HepG2 (cell line): ENCODE results near the gene SRPRB. TPM values are rescaled to one million over a fixed set of nuclear protein-coding genes. Genes with fewer than 3 reads are reported as not detected.

Experiments
- ATAC-seq: fragments of 200-7000 bp; cut with Tn5 transposase; 3 replicates; pipeline ENCODE4 v1.9.1; 2020; ENCODE audit warnings: mild to moderate bottlenecking, moderate library complexity
- BruUV-seq: library from RNA; stranded (reverse); fragments of 400-500 nt; replicated peaks from 2 replicates; lab custom pipeline; 2021; lab: Mats Ljungman, UMichigan
- CTCF ChIA-PET: fragments of 300-600 bp; formaldehyde crosslinking; extraction: SDS; loops from one replicate; lab custom pipeline; 2021; ENCODE audit warnings: low total read pairs, inconsistent platforms, low intra/inter-chr PET ratio; lab: Yijun Ruan, JAX
- POLR2A ChIA-PET: fragments of 350-600 bp; sonication (Branson Sonifier 250); formaldehyde crosslinking; loops from one replicate; lab custom pipeline; 2020; ENCODE audit warnings: antibody characterized with exemption, inconsistent platforms; lab: Yijun Ruan, JAX
- DNase-seq: peaks from one replicate; pipeline ENCODE4 v3.0.0-alpha.2; 2015; ENCODE audit warnings: low spot score
- FAIRE-seq: peaks from 3 replicates; lab custom pipeline; 2011; peaks lifted over from hg19 to GRCh38; lab: Jason Lieb, UNC
- H2AFZ ChIP-seq: one replicate; pipeline ENCODE4 v1.6.1; 2011; ENCODE audit warnings: low read length, inconsistent platforms
- H3K27ac ChIP-seq: fragments of 300-600 bp; 3 replicates; pipeline ENCODE4 v1.8.0; 2011; ENCODE audit warnings: mixed run types, mild to moderate bottlenecking, mixed read lengths, low read length, inconsistent platforms; ENCODE audit not compliant: insufficient read depth; ENCODE audit errors: extremely low read length
- H3K27me3 ChIP-seq, 2 experiments: fragments of 200-600 bp in 1 of 2; 2 replicates in 1 of 2; 3 replicates in 1 of 2; pipeline versions ENCODE4 v1.6.0 to v1.8.0; 2011; ENCODE audit warnings: low read length in 2 of 2, mild to moderate bottlenecking in 2 of 2, moderate library complexity in 2 of 2, inconsistent platforms in 1 of 2; ENCODE audit not compliant: insufficient read depth in 2 of 2, control insufficient read depth in 1 of 2
- H3K36me3 ChIP-seq, 2 experiments: fragments of 200-600 bp in 1 of 2; replicated peaks in 1 of 2; 2 replicates in 1 of 2; 3 replicates in 1 of 2; pipeline versions ENCODE4 v1.5.1 to v1.8.0; 2011; ENCODE audit warnings: low read length in 2 of 2, inconsistent platforms in 1 of 2; ENCODE audit not compliant: insufficient read depth in 2 of 2, control insufficient read depth in 1 of 2
- H3K4me1 ChIP-seq: 2 replicates; pipeline ENCODE4 v1.5.1; 2012; ENCODE audit warnings: low read length, inconsistent platforms; ENCODE audit not compliant: insufficient read depth
- H3K4me2 ChIP-seq: 2 replicates; pipeline ENCODE4 v1.6.0; 2011; ENCODE audit warnings: low read depth, low read length, inconsistent platforms
- H3K4me3 ChIP-seq, 3 experiments: fragments of 200-600 bp in 1 of 3; sonication (generic), shearing (Covaris generic) in 1 of 3; replicated peaks in 1 of 3; 2 replicates each; pipeline ENCODE4 v1.5.1; 2011 to 2016; ENCODE audit warnings: low read length in 3 of 3, inconsistent platforms in 2 of 3, low read depth in 2 of 3, mild to moderate bottlenecking in 2 of 3, control low read depth in 1 of 3, mixed read lengths in 1 of 3; ENCODE audit not compliant: insufficient read depth in 1 of 3
- H3K79me2 ChIP-seq: one replicate; pipeline ENCODE4 v1.6.1; 2011; ENCODE audit warnings: low read length, inconsistent platforms; ENCODE audit not compliant: insufficient read depth
- H3K9ac ChIP-seq: 2 replicates; pipeline ENCODE4 v1.6.0; 2011; ENCODE audit warnings: mild to moderate bottlenecking, low read depth, low read length, inconsistent platforms; ENCODE audit not compliant: insufficient read depth
- H3K9me3 ChIP-seq: 2 replicates; pipeline ENCODE4 v1.5.1; 2012; ENCODE audit warnings: mild to moderate bottlenecking, low read length
- H4K20me1 ChIP-seq: 2 replicates; pipeline ENCODE4 v1.6.0; 2011; ENCODE audit warnings: inconsistent platforms, mild to moderate bottlenecking, low read length, moderate library complexity; ENCODE audit not compliant: insufficient read depth
- BCL6 ChIP-seq: IDR thresholded peaks from 2 replicates; pipeline ENCODE4 v1.6.1; 2016; ENCODE audit warnings: missing genetic modification reagents, missing compliant biosample characterization
- HNRNPUL1 ChIP-seq: fragments of 200-400 bp; formaldehyde crosslinking; IDR thresholded peaks from 2 replicates; pipeline ENCODE4 v1.6.1; 2017; ENCODE audit warnings: low read depth, mild to moderate bottlenecking, low read length, moderate library complexity
- MAFF ChIP-seq: IDR thresholded peaks from 2 replicates; pipeline ENCODE4 v1.6.1; 2011; ENCODE audit warnings: low read depth, low read length, improper control_type of control experiment
- NAIF1 ChIP-seq: sonication (generic); formaldehyde crosslinking; IDR thresholded peaks from 2 replicates; pipeline ENCODE4 v1.5.0; 2020; ENCODE audit warnings: mild to moderate bottlenecking, missing genetic modification reagents, borderline replicate concordance
- NFIB ChIP-seq: sonication (generic); formaldehyde crosslinking; IDR thresholded peaks from 2 replicates; pipeline ENCODE4 v1.9.0; 2021; ENCODE audit warnings: missing genetic modification reagents, mild to moderate bottlenecking, borderline replicate concordance
- PAX8 ChIP-seq: sonication (generic); formaldehyde crosslinking; IDR thresholded peaks from 2 replicates; pipeline ENCODE4 v1.8.0; 2022; ENCODE audit warnings: mild to moderate bottlenecking, missing genetic modification reagents, borderline replicate concordance
- SP5 ChIP-seq: IDR thresholded peaks from 2 replicates; pipeline ENCODE4 v1.6.1; 2016; ENCODE audit warnings: low read depth, borderline replicate concordance
- TCF12 ChIP-seq, 2 experiments: fragments of 450-650 bp in 1 of 2; sonication (generic) in 1 of 2; formaldehyde crosslinking in 1 of 2; IDR thresholded peaks; 2 replicates each; pipeline versions ENCODE4 v1.6.1 to v1.8.0; 2017 to 2022; ENCODE audit warnings: antibody characterized with exemption in 1 of 2, mild to moderate bottlenecking in 1 of 2, missing genetic modification reagents in 1 of 2, moderate library complexity in 1 of 2
- YEATS4 ChIP-seq: sonication (generic); formaldehyde crosslinking; IDR thresholded peaks from 2 replicates; pipeline ENCODE4 v1.4.0; 2020; ENCODE audit warnings: missing genetic modification reagents, borderline replicate concordance
- ZFP36 ChIP-seq: fragments of 150-350 bp; IDR thresholded peaks from 2 replicates; pipeline ENCODE4 v1.6.1; 2018; ENCODE audit warnings: borderline replicate concordance, low read length, low read depth; ENCODE audit not compliant: partially characterized antibody
- ZNF550 ChIP-seq: sonication (generic); formaldehyde crosslinking; IDR thresholded peaks from 2 replicates; pipeline ENCODE4 v1.4.0; 2020; ENCODE audit warnings: mild to moderate bottlenecking, missing genetic modification reagents, borderline replicate concordance
- ZNF780A ChIP-seq: sonication (generic); formaldehyde crosslinking; IDR thresholded peaks from 2 replicates; pipeline ENCODE4 v1.8.0; 2022; ENCODE audit warnings: mild to moderate bottlenecking, missing genetic modification reagents, moderate library complexity
- WGBS: methylation state at CpG from one replicate; pipeline ENCODE4 v1.1.6; 2017; ENCODE audit warnings: low lambda C conversion rate; 5-methylcytosine and 5-hydroxymethylcytosine counted together
- in situ Hi-C: cut with HindIII; loops from 2 replicates; pipeline ENCODE4 v1.10.0; 2017; ENCODE audit warnings: low pct_unique_long_range_greater_than_20kb; ENCODE audit not compliant: extremely low pct_ligation_motif_present
- intact Hi-C: fragments of 100-400 bp; cut with micrococcal nuclease; formaldehyde crosslinking; loops from one replicate; pipeline ENCODE4 v1.10.0; 2022; ENCODE audit not compliant: unreplicated experiment
- polyA plus RNA-seq, 8 experiments: library from polyadenylated mRNA; depleted of rRNA in 3 of 8; stranded (reverse) in 7 of 8; unstranded in 1 of 8; fragments of >200 nt; fragmentation: Illumina TruSeq in 4 of 8; extraction: Trizol in 4 of 8; gene quantifications; 2 replicates each; pipeline versions ENCODE4 v1.2.1 to v1.2.3, GENCODE V29; 2011 to 2016; ENCODE audit warnings: low read depth in 4 of 8, missing spikeins in 1 of 8, mixed read lengths in 1 of 8; ENCODE audit not compliant: insufficient read depth in 1 of 8
- total RNA-seq, 5 experiments: library from RNA; depleted of rRNA; stranded (reverse); fragments of >200 nt; fragmentation: Illumina TruSeq; extraction: Trizol; gene quantifications; 2 replicates each; pipeline ENCODE4 v1.2.3, GENCODE V29; 2016; ENCODE audit warnings: low read depth in 1 of 5
- TF ChIP-seq, protein P1 (sequence below): IDR thresholded peaks from 2 replicates; pipeline ENCODE4 v1.6.1; 2016; ENCODE audit warnings: control low read depth
- TF ChIP-seq, protein P2 (sequence below): sonication (generic); formaldehyde crosslinking; IDR thresholded peaks from 2 replicates; pipeline ENCODE4 v1.4.0; 2020; ENCODE audit warnings: missing genetic modification reagents
- TF ChIP-seq, protein P3 (sequence below): sonication (generic); formaldehyde crosslinking; IDR thresholded peaks from 2 replicates; pipeline ENCODE4 v1.5.1; 2020; ENCODE audit warnings: mild to moderate bottlenecking, missing genetic modification reagents, borderline replicate concordance

SRPRB gene
- total and polyA plus RNA-seq, 2 of the 13 experiments (the other 11 are each of a cell fraction or from before 2014, with no cell fraction given): 41.0 to 111 TPM

DNA sequence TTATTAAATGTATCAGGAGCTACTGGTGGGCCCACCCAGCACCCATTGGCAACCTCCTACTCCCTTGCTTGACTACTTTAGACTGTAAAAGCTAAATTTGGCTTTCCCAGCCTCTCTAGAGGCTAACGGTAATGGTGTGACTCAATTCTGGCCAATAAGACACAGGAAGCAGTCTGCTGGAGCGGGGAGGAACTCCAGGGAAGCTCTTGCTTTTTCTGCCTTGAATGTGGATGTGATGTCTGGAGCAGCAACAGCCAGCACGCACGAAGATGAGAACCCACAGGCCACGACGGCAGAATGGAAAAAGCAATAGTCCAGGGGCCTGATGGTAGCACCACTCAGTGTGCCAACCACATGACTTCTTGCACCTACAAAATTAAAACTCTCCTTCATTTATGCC lies 50.2 kb downstream of the SRPRB start:
- Histone ChIP-seq H3K9ac (no peak overlapping the region), H3K27ac (no peak overlapping the region), H2AFZ (no peak overlapping the region), H3K79me2 (no peaks in the 10 kb centered on the region), H3K36me3 (no peaks in the 10 kb centered on the region), H3K4me2 (no peak overlapping the region), H3K27me3 (peaks cover 7 to 43% of the 10 kb centered on the region in 2 experiments; a peak in 4 of 5 replicates), H4K20me1 (no peaks in the 10 kb centered on the region), H3K4me3 (no peak overlapping the region)
- in situ Hi-C loops (no loop called here), intact Hi-C loops (no loop called here)
- WGBS: 20% methylated on average over 6 of the region's 6 CpGs
- no peak for FAIRE-seq
- CTCF ChIA-PET: no interaction called here
- no TSS peak for BruUV-seq
- no peak for DNase-seq
- TF ChIP-seq, protein P1, sequence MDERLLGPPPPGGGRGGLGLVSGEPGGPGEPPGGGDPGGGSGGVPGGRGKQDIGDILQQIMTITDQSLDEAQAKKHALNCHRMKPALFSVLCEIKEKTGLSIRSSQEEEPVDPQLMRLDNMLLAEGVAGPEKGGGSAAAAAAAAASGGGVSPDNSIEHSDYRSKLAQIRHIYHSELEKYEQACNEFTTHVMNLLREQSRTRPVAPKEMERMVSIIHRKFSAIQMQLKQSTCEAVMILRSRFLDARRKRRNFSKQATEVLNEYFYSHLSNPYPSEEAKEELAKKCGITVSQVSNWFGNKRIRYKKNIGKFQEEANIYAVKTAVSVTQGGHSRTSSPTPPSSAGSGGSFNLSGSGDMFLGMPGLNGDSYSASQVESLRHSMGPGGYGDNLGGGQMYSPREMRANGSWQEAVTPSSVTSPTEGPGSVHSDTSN: no peak
- TF ChIP-seq PAX8: no peak
- TF ChIP-seq ZNF550 (CRISPR knock-in tag): no peak
- TF ChIP-seq, all 625 proteins: peak for 0
- no peak for ATAC-seq
- Histone ChIP-seq H3K9me3 (no peaks in the 10 kb centered on the region), H3K4me1 (no peaks in the 10 kb centered on the region)
- POLR2A ChIA-PET: no interaction called here

DNA sequence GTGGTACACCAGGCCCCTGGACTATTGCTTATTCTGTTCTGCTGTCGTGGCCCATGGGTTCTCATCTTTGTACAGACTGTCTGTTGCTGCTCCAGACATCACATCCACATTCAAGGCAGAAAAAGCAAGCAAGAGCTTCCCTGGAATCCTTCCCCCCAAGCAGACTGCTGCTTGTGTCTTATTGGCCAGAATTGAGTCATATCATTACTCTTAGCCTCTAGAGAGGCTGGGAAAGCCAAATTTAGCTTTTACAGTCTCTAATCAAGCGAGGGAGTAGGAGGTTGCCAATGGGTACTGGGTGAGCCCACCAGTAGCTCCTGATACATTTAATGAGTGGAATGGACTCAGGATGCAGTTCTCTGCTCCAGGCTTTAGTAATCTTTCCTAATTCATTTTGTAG lies 50.7 kb downstream of the SRPRB start:
- ATAC-seq: no peak
- Histone ChIP-seq H3K9ac (no peak overlapping the region), H3K9me3 (no peaks in the 10 kb centered on the region), H3K79me2 (no peaks in the 10 kb centered on the region), H2AFZ (no peak overlapping the region), H4K20me1 (no peaks in the 10 kb centered on the region), H3K4me1 (no peaks in the 10 kb centered on the region), H3K4me3 (no peak overlapping the region), H3K27me3 (peaks cover 7 to 46% of the 10 kb centered on the region in 2 experiments; a peak in 4 of 5 replicates), H3K27ac (no peak overlapping the region), H3K36me3 (no peaks in the 10 kb centered on the region), H3K4me2 (no peak overlapping the region)
- WGBS: 0% methylated on average over 2 of the region's 2 CpGs
- ChIA-PET CTCF (no interaction called here), POLR2A (no interaction called here)
- intact Hi-C loops: no loop called here
- FAIRE-seq: no peak
- DNase-seq: no peak
- in situ Hi-C loops: no loop called here
- BruUV-seq: no TSS peak
- TF ChIP-seq SP5 (CRISPR knock-in tag) (no peak), ZNF780A (CRISPR knock-in tag) (no peak), TCF12 (IDR thresholded peaks at IDR 0.05) (no peak), TCF12 (CRISPR knock-in tag; IDR thresholded peaks at IDR 0.05) (no peak), NFIB (CRISPR knock-in tag) (no peak), HNRNPUL1 (no peak), YEATS4 (CRISPR knock-in tag) (no peak), MAFF (no peak), BCL6 (CRISPR knock-in tag) (no peak), NAIF1 (CRISPR knock-in tag) (no peak), ZFP36 (no peak)
- TF ChIP-seq, protein P2, sequence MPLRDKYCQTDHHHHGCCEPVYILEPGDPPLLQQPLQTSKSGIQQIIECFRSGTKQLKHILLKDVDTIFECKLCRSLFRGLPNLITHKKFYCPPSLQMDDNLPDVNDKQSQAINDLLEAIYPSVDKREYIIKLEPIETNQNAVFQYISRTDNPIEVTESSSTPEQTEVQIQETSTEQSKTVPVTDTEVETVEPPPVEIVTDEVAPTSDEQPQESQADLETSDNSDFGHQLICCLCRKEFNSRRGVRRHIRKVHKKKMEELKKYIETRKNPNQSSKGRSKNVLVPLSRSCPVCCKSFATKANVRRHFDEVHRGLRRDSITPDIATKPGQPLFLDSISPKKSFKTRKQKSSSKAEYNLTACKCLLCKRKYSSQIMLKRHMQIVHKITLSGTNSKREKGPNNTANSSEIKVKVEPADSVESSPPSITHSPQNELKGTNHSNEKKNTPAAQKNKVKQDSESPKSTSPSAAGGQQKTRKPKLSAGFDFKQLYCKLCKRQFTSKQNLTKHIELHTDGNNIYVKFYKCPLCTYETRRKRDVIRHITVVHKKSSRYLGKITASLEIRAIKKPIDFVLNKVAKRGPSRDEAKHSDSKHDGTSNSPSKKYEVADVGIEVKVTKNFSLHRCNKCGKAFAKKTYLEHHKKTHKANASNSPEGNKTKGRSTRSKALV: no peak
- TF ChIP-seq, protein P3, sequence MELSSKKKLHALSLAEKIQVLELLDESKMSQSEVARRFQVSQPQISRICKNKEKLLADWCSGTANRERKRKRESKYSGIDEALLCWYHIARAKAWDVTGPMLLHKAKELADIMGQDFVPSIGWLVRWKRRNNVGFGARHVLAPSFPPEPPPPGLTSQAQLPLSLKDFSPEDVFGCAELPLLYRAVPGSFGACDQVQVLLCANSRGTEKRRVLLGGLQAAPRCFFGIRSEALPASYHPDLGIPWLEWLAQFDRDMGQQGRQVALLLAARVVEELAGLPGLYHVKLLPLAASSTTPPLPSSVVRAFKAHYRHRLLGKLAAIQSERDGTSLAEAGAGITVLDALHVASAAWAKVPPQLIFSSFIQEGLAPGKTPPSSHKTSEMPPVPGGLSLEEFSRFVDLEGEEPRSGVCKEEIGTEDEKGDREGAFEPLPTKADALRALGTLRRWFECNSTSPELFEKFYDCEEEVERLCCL (CRISPR knock-in tag): no peak
